HepG2 (cell line): ENCODE data around the gene TMEM184C. TPM values are rescaled to one million over a fixed set of nuclear protein-coding genes. Genes with fewer than 3 reads are reported as not detected.

Source experiments
- ATAC-seq: fragments of 200-7000 bp; cut with Tn5 transposase; 3 replicates; pipeline ENCODE4 v1.9.1; 2020; ENCODE audit warnings: mild to moderate bottlenecking, moderate library complexity
- BruUV-seq: library from RNA; stranded (reverse); fragments of 400-500 nt; replicated peaks from 2 replicates; lab custom pipeline; 2021; lab: Mats Ljungman, UMichigan
- CTCF ChIA-PET: fragments of 300-600 bp; formaldehyde crosslinking; extraction: SDS; loops from one replicate; lab custom pipeline; 2021; ENCODE audit warnings: low total read pairs, inconsistent platforms, low intra/inter-chr PET ratio; lab: Yijun Ruan, JAX
- POLR2A ChIA-PET: fragments of 350-600 bp; sonication (Branson Sonifier 250); formaldehyde crosslinking; loops from one replicate; lab custom pipeline; 2020; ENCODE audit warnings: antibody characterized with exemption, inconsistent platforms; lab: Yijun Ruan, JAX
- DNase-seq: peaks from one replicate; pipeline ENCODE4 v3.0.0-alpha.2; 2015; ENCODE audit warnings: low spot score
- FAIRE-seq: peaks from 3 replicates; lab custom pipeline; 2011; peaks lifted over from hg19 to GRCh38; lab: Jason Lieb, UNC
- H2AFZ ChIP-seq: one replicate; pipeline ENCODE4 v1.6.1; 2011; ENCODE audit warnings: low read length, inconsistent platforms
- H3K27ac ChIP-seq: fragments of 300-600 bp; 3 replicates; pipeline ENCODE4 v1.8.0; 2011; ENCODE audit warnings: mixed run types, mild to moderate bottlenecking, mixed read lengths, low read length, inconsistent platforms; ENCODE audit not compliant: insufficient read depth; ENCODE audit errors: extremely low read length
- H3K27me3 ChIP-seq, 2 experiments: fragments of 200-600 bp in 1 of 2; 2 replicates in 1 of 2; 3 replicates in 1 of 2; pipeline versions ENCODE4 v1.6.0 to v1.8.0; 2011; ENCODE audit warnings: low read length in 2 of 2, mild to moderate bottlenecking in 2 of 2, moderate library complexity in 2 of 2, inconsistent platforms in 1 of 2; ENCODE audit not compliant: insufficient read depth in 2 of 2, control insufficient read depth in 1 of 2
- H3K36me3 ChIP-seq, 2 experiments: fragments of 200-600 bp in 1 of 2; replicated peaks in 1 of 2; 2 replicates in 1 of 2; 3 replicates in 1 of 2; pipeline versions ENCODE4 v1.5.1 to v1.8.0; 2011; ENCODE audit warnings: low read length in 2 of 2, inconsistent platforms in 1 of 2; ENCODE audit not compliant: insufficient read depth in 2 of 2, control insufficient read depth in 1 of 2
- H3K4me1 ChIP-seq: 2 replicates; pipeline ENCODE4 v1.5.1; 2012; ENCODE audit warnings: low read length, inconsistent platforms; ENCODE audit not compliant: insufficient read depth
- H3K4me2 ChIP-seq: 2 replicates; pipeline ENCODE4 v1.6.0; 2011; ENCODE audit warnings: low read depth, low read length, inconsistent platforms
- H3K4me3 ChIP-seq, 3 experiments: fragments of 200-600 bp in 1 of 3; sonication (generic), shearing (Covaris generic) in 1 of 3; replicated peaks in 1 of 3; 2 replicates each; pipeline ENCODE4 v1.5.1; 2011 to 2016; ENCODE audit warnings: low read length in 3 of 3, inconsistent platforms in 2 of 3, low read depth in 2 of 3, mild to moderate bottlenecking in 2 of 3, control low read depth in 1 of 3, mixed read lengths in 1 of 3; ENCODE audit not compliant: insufficient read depth in 1 of 3
- H3K79me2 ChIP-seq: one replicate; pipeline ENCODE4 v1.6.1; 2011; ENCODE audit warnings: low read length, inconsistent platforms; ENCODE audit not compliant: insufficient read depth
- H3K9ac ChIP-seq: 2 replicates; pipeline ENCODE4 v1.6.0; 2011; ENCODE audit warnings: mild to moderate bottlenecking, low read depth, low read length, inconsistent platforms; ENCODE audit not compliant: insufficient read depth
- H3K9me3 ChIP-seq: 2 replicates; pipeline ENCODE4 v1.5.1; 2012; ENCODE audit warnings: mild to moderate bottlenecking, low read length
- H4K20me1 ChIP-seq: 2 replicates; pipeline ENCODE4 v1.6.0; 2011; ENCODE audit warnings: inconsistent platforms, mild to moderate bottlenecking, low read length, moderate library complexity; ENCODE audit not compliant: insufficient read depth
- BRD4 ChIP-seq: sonication (generic); formaldehyde crosslinking; IDR thresholded peaks from 2 replicates; pipeline ENCODE4 v1.4.0; 2020; ENCODE audit warnings: missing genetic modification reagents
- CAMTA2 ChIP-seq: sonication (generic); formaldehyde crosslinking; IDR thresholded peaks from 2 replicates; pipeline ENCODE4 v1.4.0; 2020; ENCODE audit warnings: mild to moderate bottlenecking, missing genetic modification reagents, borderline replicate concordance
- HCFC1 ChIP-seq: fragments of 150-350 bp; IDR thresholded peaks from 2 replicates; pipeline ENCODE4 v1.6.1; 2014; ENCODE audit warnings: low read depth, low read length
- JUND ChIP-seq: sonication (generic); formaldehyde crosslinking; IDR thresholded peaks from 2 replicates; pipeline ENCODE4 v1.8.0; 2022; ENCODE audit warnings: mild to moderate bottlenecking, missing genetic modification reagents
- KLF6 ChIP-seq: IDR thresholded peaks from 2 replicates; pipeline ENCODE4 v1.8.0; 2016; ENCODE audit warnings: missing biosample characterization, missing genetic modification reagents
- MED13 ChIP-seq: sonication (generic); formaldehyde crosslinking; IDR thresholded peaks from 2 replicates; pipeline ENCODE4 v1.5.0; 2020; ENCODE audit warnings: missing genetic modification reagents
- MIXL1 ChIP-seq: IDR thresholded peaks from 2 replicates; pipeline ENCODE4 v1.6.1; 2016
- MYC ChIP-seq: sonication (generic); formaldehyde crosslinking; IDR thresholded peaks from 2 replicates; pipeline ENCODE4 v1.9.0; 2021; ENCODE audit warnings: missing genetic modification reagents, borderline replicate concordance
- PCBP1 ChIP-seq: fragments of 200-400 bp; formaldehyde crosslinking; IDR thresholded peaks from 2 replicates; pipeline ENCODE4 v1.6.1; 2017; ENCODE audit warnings: mild to moderate bottlenecking, low read depth, low read length, borderline replicate concordance
- XBP1 ChIP-seq: sonication (generic); formaldehyde crosslinking; IDR thresholded peaks from 2 replicates; pipeline ENCODE4 v1.5.0; 2020; ENCODE audit warnings: missing genetic modification reagents
- YEATS4 ChIP-seq: sonication (generic); formaldehyde crosslinking; IDR thresholded peaks from 2 replicates; pipeline ENCODE4 v1.4.0; 2020; ENCODE audit warnings: missing genetic modification reagents, borderline replicate concordance
- ZBTB21 ChIP-seq: sonication (generic); formaldehyde crosslinking; IDR thresholded peaks from 2 replicates; pipeline ENCODE4 v1.4.0; 2020; ENCODE audit warnings: missing genetic modification reagents
- ZNF143 ChIP-seq: sonication (generic); formaldehyde crosslinking; IDR thresholded peaks from 2 replicates; pipeline ENCODE4 v1.4.0; 2020; ENCODE audit warnings: missing genetic modification reagents
- ZNF510 ChIP-seq: sonication (generic); formaldehyde crosslinking; IDR thresholded peaks from 2 replicates; pipeline ENCODE4 v1.4.0; 2020; ENCODE audit warnings: low read depth, mild to moderate bottlenecking, missing genetic modification reagents
- ZNF543 ChIP-seq: sonication (generic); formaldehyde crosslinking; IDR thresholded peaks from 2 replicates; pipeline ENCODE4 v1.4.0; 2020; ENCODE audit warnings: mild to moderate bottlenecking, missing genetic modification reagents
- ZNF549 ChIP-seq: sonication (generic); formaldehyde crosslinking; IDR thresholded peaks from 2 replicates; pipeline ENCODE4 v1.5.0; 2020; ENCODE audit warnings: missing genetic modification reagents
- ZNF652 ChIP-seq: IDR thresholded peaks from 2 replicates; pipeline ENCODE4 v1.6.1; 2016; ENCODE audit warnings: low read depth, borderline replicate concordance
- ZNF761 ChIP-seq: sonication (generic); formaldehyde crosslinking; conservative IDR thresholded peaks from 2 replicates; pipeline ENCODE4 v1.4.0; 2020; ENCODE audit warnings: mild to moderate bottlenecking, missing genetic modification reagents
- ZSCAN25 ChIP-seq: sonication (generic); formaldehyde crosslinking; IDR thresholded peaks from 2 replicates; pipeline ENCODE4 v1.8.0; 2022; ENCODE audit warnings: mild to moderate bottlenecking, missing genetic modification reagents
- WGBS: methylation state at CpG from one replicate; pipeline ENCODE4 v1.1.6; 2017; ENCODE audit warnings: low lambda C conversion rate; 5-methylcytosine and 5-hydroxymethylcytosine counted together
- in situ Hi-C: cut with HindIII; loops from 2 replicates; pipeline ENCODE4 v1.10.0; 2017; ENCODE audit warnings: low pct_unique_long_range_greater_than_20kb; ENCODE audit not compliant: extremely low pct_ligation_motif_present
- intact Hi-C: fragments of 100-400 bp; cut with micrococcal nuclease; formaldehyde crosslinking; loops from one replicate; pipeline ENCODE4 v1.10.0; 2022; ENCODE audit not compliant: unreplicated experiment
- polyA plus RNA-seq, 8 experiments: library from polyadenylated mRNA; depleted of rRNA in 3 of 8; stranded (reverse) in 7 of 8; unstranded in 1 of 8; fragments of >200 nt; fragmentation: Illumina TruSeq in 4 of 8; extraction: Trizol in 4 of 8; gene quantifications; 2 replicates each; pipeline versions ENCODE4 v1.2.1 to v1.2.3, GENCODE V29; 2011 to 2016; ENCODE audit warnings: low read depth in 4 of 8, missing spikeins in 1 of 8, mixed read lengths in 1 of 8; ENCODE audit not compliant: insufficient read depth in 1 of 8
- total RNA-seq, 5 experiments: library from RNA; depleted of rRNA; stranded (reverse); fragments of >200 nt; fragmentation: Illumina TruSeq; extraction: Trizol; gene quantifications; 2 replicates each; pipeline ENCODE4 v1.2.3, GENCODE V29; 2016; ENCODE audit warnings: low read depth in 1 of 5
- TF ChIP-seq, protein P1 (sequence below): sonication (generic); formaldehyde crosslinking; IDR thresholded peaks from 2 replicates; pipeline ENCODE4 v1.8.0; 2023; ENCODE audit warnings: mild to moderate bottlenecking, missing genetic modification reagents

The TMEM184C gene
- total and polyA plus RNA-seq, 2 of the 13 experiments (the other 11 are each of a cell fraction or from before 2014, with no cell fraction given) = 13.9 to 26.1 TPM

DNA sequence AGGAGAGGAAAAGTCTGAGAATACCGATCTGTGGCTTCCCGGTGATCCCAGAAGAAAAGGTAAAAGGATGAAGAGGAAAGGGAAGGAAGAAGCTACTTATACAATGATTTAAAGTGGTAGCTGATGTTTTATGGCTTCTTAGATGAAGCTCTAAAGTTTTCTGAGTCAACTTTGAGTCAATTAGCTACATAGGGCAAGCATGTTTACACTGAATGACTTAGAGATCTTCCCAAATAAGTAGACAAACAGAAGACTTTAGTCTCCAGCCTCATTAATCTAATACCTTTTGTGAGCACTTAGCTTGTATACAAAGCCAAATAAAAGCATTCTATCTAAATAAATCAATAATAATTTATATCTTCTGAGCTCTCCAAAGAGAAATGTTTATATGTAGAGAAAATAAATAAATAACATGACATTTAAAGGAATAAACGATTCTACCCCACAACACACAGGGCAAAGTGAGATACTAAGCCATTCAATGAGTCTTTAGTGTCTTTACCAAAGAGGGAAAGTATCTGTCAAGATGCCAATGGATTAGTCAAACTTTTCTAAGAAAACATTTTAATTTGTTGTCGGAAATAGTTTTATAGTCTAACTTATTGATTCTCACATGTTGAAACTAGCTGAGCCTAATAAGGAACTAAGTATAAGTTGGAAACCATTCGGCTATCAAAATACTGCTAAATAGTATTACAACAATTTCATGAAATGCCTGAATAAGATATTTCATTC lies 46.0 kb upstream of the TMEM184C start:
- DNase-seq (no peak), ATAC-seq (no peak), FAIRE-seq (no peak)
- in situ Hi-C loops (no loop called here), intact Hi-C loops (no loop called here)
- Histone ChIP-seq H3K27me3 (no peaks in the 10 kb centered on the region), H3K9ac (no peak overlapping the region), H3K4me2 (no peak overlapping the region), H3K27ac (no peak overlapping the region), H3K79me2 (no peaks in the 10 kb centered on the region), H3K9me3 (no peaks in the 10 kb centered on the region), H3K36me3 (no peaks in the 10 kb centered on the region), H2AFZ (no peak overlapping the region), H4K20me1 (no peaks in the 10 kb centered on the region), H3K4me1 (no peaks in the 10 kb centered on the region), H3K4me3 (no peak overlapping the region)
- 53% methylated on average over 5 of the region's 5 CpGs for WGBS
- ChIA-PET POLR2A (no interaction called here), CTCF (no interaction called here)
- no peak for TF ChIP-seq HCFC1
- no peak for TF ChIP-seq ZNF543 (CRISPR knock-in tag)
- no peak for TF ChIP-seq ZBTB21 (CRISPR knock-in tag)
- no peak for TF ChIP-seq ZSCAN25 (CRISPR knock-in tag)
- no peak for TF ChIP-seq YEATS4 (CRISPR knock-in tag)
- TF ChIP-seq CAMTA2 (CRISPR knock-in tag) = no peak
- no peak for TF ChIP-seq ZNF143 (CRISPR knock-in tag)
- no TSS peak for BruUV-seq

DNA sequence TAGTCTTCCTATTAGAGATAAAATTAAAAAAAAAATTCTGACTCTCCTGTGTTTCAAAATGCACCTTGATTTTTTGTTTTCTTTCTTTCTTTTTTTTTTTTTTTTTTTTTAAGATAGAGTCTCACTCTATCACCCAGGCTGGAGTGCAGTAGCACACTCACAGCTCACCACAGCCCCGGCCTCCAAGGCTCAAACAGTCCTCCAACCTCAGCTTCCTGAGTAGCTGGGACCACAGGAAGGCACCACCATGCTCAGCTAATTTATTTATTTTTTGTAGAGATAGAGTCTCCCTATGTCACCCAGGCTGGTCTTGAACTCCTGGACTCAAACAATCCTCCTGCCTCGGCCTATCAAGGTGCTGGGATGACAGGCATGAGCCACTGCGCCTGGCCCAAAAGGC lies 41.1 kb upstream of the TMEM184C start:
- no peak for FAIRE-seq
- ATAC-seq = no peak
- Histone ChIP-seq H3K4me2 (no peak overlapping the region), H3K27ac (no peak overlapping the region), H3K36me3 (no peaks in the 10 kb centered on the region), H3K27me3 (no peaks in the 10 kb centered on the region), H3K9ac (no peak overlapping the region), H3K79me2 (no peaks in the 10 kb centered on the region), H4K20me1 (no peaks in the 10 kb centered on the region), H3K4me1 (no peaks in the 10 kb centered on the region), H2AFZ (no peak overlapping the region), H3K4me3 (no peak overlapping the region), H3K9me3 (no peaks in the 10 kb centered on the region)
- WGBS = 17% methylated on average over 3 of the region's 3 CpGs
- POLR2A ChIA-PET = no interaction called here
- intact Hi-C loops = no loop called here
- no TSS peak for BruUV-seq
- in situ Hi-C loops = loop anchor here (25.0 kb wide), 1 partner anchor 564 kb away; no protein-coding TSS in a partner anchor
- no peak for DNase-seq
- CTCF ChIA-PET = no interaction called here
- TF ChIP-seq, protein P1, sequence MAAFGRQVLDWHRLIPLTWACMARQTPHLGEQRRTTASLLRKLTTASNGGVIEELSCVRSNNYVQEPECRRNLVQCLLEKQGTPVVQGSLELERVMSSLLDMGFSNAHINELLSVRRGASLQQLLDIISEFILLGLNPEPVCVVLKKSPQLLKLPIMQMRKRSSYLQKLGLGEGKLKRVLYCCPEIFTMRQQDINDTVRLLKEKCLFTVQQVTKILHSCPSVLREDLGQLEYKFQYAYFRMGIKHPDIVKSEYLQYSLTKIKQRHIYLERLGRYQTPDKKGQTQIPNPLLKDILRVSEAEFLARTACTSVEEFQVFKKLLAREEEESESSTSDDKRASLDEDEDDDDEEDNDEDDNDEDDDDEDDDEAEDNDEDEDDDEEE (CRISPR knock-in tag) = no peak
- TF ChIP-seq XBP1 (CRISPR knock-in tag) = no peak
- TF ChIP-seq PCBP1 = no peak
- no peak for TF ChIP-seq ZNF510
- no peak for TF ChIP-seq BRD4 (CRISPR knock-in tag)
- TF ChIP-seq MED13 = no peak
- no peak for TF ChIP-seq ZNF761 (CRISPR knock-in tag)
- TF ChIP-seq ZNF549 = no peak
- no peak for TF ChIP-seq JUND
- TF ChIP-seq ZNF652 (CRISPR knock-in tag) = no peak
- TF ChIP-seq MIXL1 (CRISPR knock-in tag) = no peak
- TF ChIP-seq MYC (CRISPR knock-in tag) = no peak
- no peak for TF ChIP-seq KLF6 (CRISPR knock-in tag)
